HUDEP-2 (cell line): Measurements from ENCODE around the gene ARID4B.
A peak's percentile ranks its signal among the peaks of the same experiment; 100 is the strongest.
"Not testable (repeated sequence)": the region's sequence is repeated elsewhere in the genome, so short reads cannot be mapped to it uniquely, and the experiment has no call there.

ENCODE experiments used
- DNase-seq, 76 experiments: peaks; one replicate each; lab custom pipeline; 2025; ENCODE audit not compliant: unreplicated experiment in 76 of 76; lab: John Stamatoyannopoulos, UW

ARID4B gene

GRCh38 chr1:235176486-235176885 lies 151.5 kb downstream of the ARID4B start:
- DNase-seq: no peak

- DNase-seq: no peak
Measured at GRCh38 chr1:235169986-235170385, 158.0 kb downstream of the ARID4B start.

- no peak for DNase-seq
Measured at GRCh38 chr1:235168375-235168774, 159.6 kb downstream of the ARID4B start.

GRCh38 chr1:235161685-235162327 lies 166.2 kb downstream of the ARID4B start:
- DNase-seq: peak in 1 of 76 experiments; percentile 7

GRCh38 chr1:235160957-235161684 lies 166.9 kb downstream of the ARID4B start, which contains the start of gene RBM34:
Gene RBM34, minus strand, starts transcription at chr1:235161250. Its CDS starts 24 bp downstream, at chr1:235161226.
- DNase-seq: peak in 75 of 76 experiments; percentile 30 to 95 (median 82)

- DNase-seq: peak in 7 of 76 experiments; percentile 3 to 63 (median 40)
Measured at GRCh38 chr1:235160383-235160956, 167.5 kb downstream of the ARID4B start.

GRCh38 chr1:235159930-235160329 lies 168.0 kb downstream of the ARID4B start:
- DNase-seq: not testable (repeated sequence)

GRCh38 chr1:235159284-235159683 lies 168.7 kb downstream of the ARID4B start:
- not testable (repeated sequence) for DNase-seq

GRCh38 chr1:235158680-235159079 lies 169.3 kb downstream of the ARID4B start:
- DNase-seq: no peak

- DNase-seq: no peak
Measured at GRCh38 chr1:235157150-235157549, 170.8 kb downstream of the ARID4B start.

GRCh38 chr1:235156740-235157139 lies 171.2 kb downstream of the ARID4B start:
- no peak for DNase-seq

GRCh38 chr1:235156265-235156664 lies 171.7 kb downstream of the ARID4B start:
- no peak for DNase-seq

- no peak for DNase-seq
Measured at GRCh38 chr1:235152235-235152634, 175.7 kb downstream of the ARID4B start.

GRCh38 chr1:235151033-235151432 lies 176.9 kb downstream of the ARID4B start:
- DNase-seq: no peak

- DNase-seq: no peak
Measured at GRCh38 chr1:235149824-235150223, 178.2 kb downstream of the ARID4B start.

- no peak for DNase-seq
Measured at GRCh38 chr1:235147269-235147668, 180.7 kb downstream of the ARID4B start.

- no peak for DNase-seq
Measured at GRCh38 chr1:235145639-235146038, 182.3 kb downstream of the ARID4B start.

- no peak for DNase-seq
Measured at GRCh38 chr1:235142991-235143390, 185.0 kb downstream of the ARID4B start.

GRCh38 chr1:235139315-235139714 lies 188.7 kb downstream of the ARID4B start:
- no peak for DNase-seq

- DNase-seq: no peak
Measured at GRCh38 chr1:235138821-235139220, 189.2 kb downstream of the ARID4B start.

GRCh38 chr1:235136111-235136510 lies 191.9 kb downstream of the ARID4B start:
- DNase-seq: peak in 14 of 76 experiments; percentile 5 to 40 (median 24)

GRCh38 chr1:235134171-235134570 lies 193.8 kb downstream of the ARID4B start:
- DNase-seq: no peak
